ENCODE results near the gene MCL1. TPM values are rescaled to one million over a fixed set of nuclear protein-coding genes. Genes with fewer than 3 reads are reported as not detected.

The MCL1 gene
- total and polyA plus RNA-seq, 2 of the 13 experiments (the other 11 are each of a cell fraction or from before 2014, with no cell fraction given): 69.5 to 125 TPM

DNA sequence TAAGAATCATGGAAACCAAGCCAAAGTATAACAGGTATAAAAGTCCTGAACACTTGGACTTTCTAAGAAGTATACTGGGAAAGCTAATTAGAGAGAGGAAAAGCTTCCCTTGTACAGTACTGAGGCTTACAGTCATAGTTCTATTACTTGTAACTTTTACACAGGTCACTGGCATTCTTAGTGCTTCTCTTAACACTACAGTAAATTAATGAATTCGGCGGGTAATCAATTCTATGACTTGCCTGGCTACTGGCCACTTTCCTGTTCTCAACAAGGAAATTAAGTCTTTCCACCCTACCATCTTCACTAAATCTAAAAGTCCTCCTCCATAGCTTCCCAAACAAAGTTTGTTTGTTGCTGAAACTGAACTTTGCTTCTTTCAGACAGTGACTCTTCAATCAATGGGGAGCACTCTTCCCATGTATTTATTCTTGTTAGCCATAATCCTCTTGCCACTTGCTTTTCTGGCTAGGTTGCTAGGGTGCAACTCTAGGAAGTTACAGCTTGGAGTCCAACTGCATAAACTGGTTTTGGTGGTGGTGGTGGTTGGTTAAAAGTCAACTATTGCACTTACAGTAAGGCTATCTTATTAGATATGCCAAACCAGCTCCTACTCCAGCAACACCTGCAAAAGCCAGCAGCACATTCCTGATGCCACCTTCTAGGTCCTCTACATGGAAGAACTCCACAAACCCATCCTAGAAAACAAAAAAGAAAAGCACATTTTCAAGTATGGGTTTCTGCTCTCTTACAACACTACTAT is 2.4 kb downstream of the MCL1 start (continued):
- TF ChIP-seq ZNF232 (CRISPR knock-in tag; IDR thresholded peaks at IDR 0.05; ENCODE audit: borderline replicate concordance) (no peak), ZNF296 (CRISPR knock-in tag; conservative IDR thresholded peaks at IDR 0.05) (no peak), MED1 (CRISPR knock-in tag; IDR thresholded peaks at IDR 0.05) (peak; percentile 9; the same call in 1 of the 2 replicates), TBX3 (IDR thresholded peaks at IDR 0.05; ENCODE audit: borderline replicate concordance) (no peak), ZSCAN9 (CRISPR knock-in tag; IDR thresholded peaks at IDR 0.05; ENCODE audit: borderline replicate concordance) (no peak), ZBTB1 (CRISPR knock-in tag; IDR thresholded peaks at IDR 0.05; ENCODE audit: borderline replicate concordance) (no peak), IKZF1 (IDR thresholded peaks at IDR 0.05) (no peak), SNAPC2 (CRISPR knock-in tag; IDR thresholded peaks at IDR 0.05) (no peak), DNMT3B (CRISPR knock-in tag; conservative IDR thresholded peaks at IDR 0.05) (no peak), AGO2 (optimal IDR thresholded peaks at IDR 0.05; ENCODE audit: low read depth, low read length) (peak; percentile 5), RXRB (CRISPR knock-in tag; IDR thresholded peaks at IDR 0.05; ENCODE audit: borderline replicate concordance) (peak; percentile 25; the same call in 1 of the 2 replicates), MAFK (conservative IDR thresholded peaks at IDR 0.05 in 1 of 2, IDR thresholded peaks at IDR 0.05 in 1 of 2; ENCODE audit: low read length in 2 of 2) (no peak), KDM1A (CRISPR knock-in tag; IDR thresholded peaks at IDR 0.05) (no peak), ELF3 (CRISPR knock-in tag; IDR thresholded peaks at IDR 0.05) (no peak), CHD2 (IDR thresholded peaks at IDR 0.05; ENCODE audit: low read depth, low read length) (no peak), PCBP2 (optimal IDR thresholded peaks at IDR 0.05; ENCODE audit: low read depth, low read length, poor library complexity, severe bottlenecking) (no peak), ETV5 (CRISPR knock-in tag; IDR thresholded peaks at IDR 0.05; ENCODE audit: borderline replicate concordance) (no peak)
- TF ChIP-seq, protein P1, sequence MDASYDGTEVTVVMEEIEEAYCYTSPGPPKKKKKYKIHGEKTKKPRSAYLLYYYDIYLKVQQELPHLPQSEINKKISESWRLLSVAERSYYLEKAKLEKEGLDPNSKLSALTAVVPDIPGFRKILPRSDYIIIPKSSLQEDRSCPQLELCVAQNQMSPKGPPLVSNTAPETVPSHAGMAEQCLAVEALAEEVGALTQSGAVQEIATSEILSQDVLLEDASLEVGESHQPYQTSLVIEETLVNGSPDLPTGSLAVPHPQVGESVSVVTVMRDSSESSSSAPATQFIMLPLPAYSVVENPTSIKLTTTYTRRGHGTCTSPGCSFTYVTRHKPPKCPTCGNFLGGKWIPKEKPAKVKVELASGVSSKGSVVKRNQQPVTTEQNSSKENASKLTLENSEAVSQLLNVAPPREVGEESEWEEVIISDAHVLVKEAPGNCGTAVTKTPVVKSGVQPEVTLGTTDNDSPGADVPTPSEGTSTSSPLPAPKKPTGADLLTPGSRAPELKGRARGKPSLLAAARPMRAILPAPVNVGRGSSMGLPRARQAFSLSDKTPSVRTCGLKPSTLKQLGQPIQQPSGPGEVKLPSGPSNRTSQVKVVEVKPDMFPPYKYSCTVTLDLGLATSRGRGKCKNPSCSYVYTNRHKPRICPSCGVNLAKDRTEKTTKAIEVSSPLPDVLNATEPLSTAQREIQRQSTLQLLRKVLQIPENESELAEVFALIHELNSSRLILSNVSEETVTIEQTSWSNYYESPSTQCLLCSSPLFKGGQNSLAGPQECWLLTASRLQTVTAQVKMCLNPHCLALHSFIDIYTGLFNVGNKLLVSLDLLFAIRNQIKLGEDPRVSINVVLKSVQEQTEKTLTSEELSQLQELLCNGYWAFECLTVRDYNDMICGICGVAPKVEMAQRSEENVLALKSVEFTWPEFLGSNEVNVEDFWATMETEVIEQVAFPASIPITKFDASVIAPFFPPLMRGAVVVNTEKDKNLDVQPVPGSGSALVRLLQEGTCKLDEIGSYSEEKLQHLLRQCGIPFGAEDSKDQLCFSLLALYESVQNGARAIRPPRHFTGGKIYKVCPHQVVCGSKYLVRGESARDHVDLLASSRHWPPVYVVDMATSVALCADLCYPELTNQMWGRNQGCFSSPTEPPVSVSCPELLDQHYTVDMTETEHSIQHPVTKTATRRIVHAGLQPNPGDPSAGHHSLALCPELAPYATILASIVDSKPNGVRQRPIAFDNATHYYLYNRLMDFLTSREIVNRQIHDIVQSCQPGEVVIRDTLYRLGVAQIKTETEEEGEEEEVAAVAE (CRISPR knock-in tag; IDR thresholded peaks at IDR 0.05; ENCODE audit: borderline replicate concordance): no peak
- TF ChIP-seq, protein P2, sequence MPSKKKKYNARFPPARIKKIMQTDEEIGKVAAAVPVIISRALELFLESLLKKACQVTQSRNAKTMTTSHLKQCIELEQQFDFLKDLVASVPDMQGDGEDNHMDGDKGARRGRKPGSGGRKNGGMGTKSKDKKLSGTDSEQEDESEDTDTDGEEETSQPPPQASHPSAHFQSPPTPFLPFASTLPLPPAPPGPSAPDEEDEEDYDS (CRISPR knock-in tag; IDR thresholded peaks at IDR 0.05): peak; percentile 52; the same call in 1 of the 2 replicates
- TF ChIP-seq, protein P3, sequence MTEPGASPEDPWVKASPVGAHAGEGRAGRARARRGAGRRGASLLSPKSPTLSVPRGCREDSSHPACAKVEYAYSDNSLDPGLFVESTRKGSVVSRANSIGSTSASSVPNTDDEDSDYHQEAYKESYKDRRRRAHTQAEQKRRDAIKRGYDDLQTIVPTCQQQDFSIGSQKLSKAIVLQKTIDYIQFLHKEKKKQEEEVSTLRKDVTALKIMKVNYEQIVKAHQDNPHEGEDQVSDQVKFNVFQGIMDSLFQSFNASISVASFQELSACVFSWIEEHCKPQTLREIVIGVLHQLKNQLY (CRISPR knock-in tag; IDR thresholded peaks at IDR 0.05): no peak
- TF ChIP-seq, protein P4, sequence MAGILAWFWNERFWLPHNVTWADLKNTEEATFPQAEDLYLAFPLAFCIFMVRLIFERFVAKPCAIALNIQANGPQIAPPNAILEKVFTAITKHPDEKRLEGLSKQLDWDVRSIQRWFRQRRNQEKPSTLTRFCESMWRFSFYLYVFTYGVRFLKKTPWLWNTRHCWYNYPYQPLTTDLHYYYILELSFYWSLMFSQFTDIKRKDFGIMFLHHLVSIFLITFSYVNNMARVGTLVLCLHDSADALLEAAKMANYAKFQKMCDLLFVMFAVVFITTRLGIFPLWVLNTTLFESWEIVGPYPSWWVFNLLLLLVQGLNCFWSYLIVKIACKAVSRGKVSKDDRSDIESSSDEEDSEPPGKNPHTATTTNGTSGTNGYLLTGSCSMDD (CRISPR knock-in tag; IDR thresholded peaks at IDR 0.05): no peak
- TF ChIP-seq, protein P5, sequence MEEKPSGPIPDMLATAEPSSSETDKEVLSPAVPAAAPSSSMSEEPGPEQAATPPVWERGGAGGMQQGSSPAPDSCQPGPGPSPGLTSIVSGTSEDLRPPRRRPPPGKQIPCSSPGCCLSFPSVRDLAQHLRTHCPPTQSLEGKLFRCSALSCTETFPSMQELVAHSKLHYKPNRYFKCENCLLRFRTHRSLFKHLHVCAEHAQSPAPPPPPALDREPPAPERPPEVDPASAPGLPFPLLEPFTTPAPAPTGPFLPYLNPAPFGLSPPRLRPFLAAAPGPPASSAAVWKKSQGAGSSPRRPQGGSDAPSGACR (CRISPR knock-in tag; IDR thresholded peaks at IDR 0.05): no peak
- TF ChIP-seq, protein P6, sequence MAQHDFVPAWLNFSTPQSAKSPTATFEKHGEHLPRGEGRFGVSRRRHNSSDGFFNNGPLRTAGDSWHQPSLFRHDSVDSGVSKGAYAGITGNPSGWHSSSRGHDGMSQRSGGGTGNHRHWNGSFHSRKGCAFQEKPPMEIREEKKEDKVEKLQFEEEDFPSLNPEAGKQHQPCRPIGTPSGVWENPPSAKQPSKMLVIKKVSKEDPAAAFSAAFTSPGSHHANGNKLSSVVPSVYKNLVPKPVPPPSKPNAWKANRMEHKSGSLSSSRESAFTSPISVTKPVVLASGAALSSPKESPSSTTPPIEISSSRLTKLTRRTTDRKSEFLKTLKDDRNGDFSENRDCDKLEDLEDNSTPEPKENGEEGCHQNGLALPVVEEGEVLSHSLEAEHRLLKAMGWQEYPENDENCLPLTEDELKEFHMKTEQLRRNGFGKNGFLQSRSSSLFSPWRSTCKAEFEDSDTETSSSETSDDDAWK (CRISPR knock-in tag; IDR thresholded peaks at IDR 0.05): no peak
